Loucy (cell line): ENCODE data around the gene ZBTB24.
"Not testable (repeated sequence)": the region's sequence is repeated elsewhere in the genome, so short reads cannot be mapped to it uniquely, and the experiment has no call there.

ENCODE experiments used
- EZH2phosphoT487 ChIP-seq: fragments of 200-600 bp; IDR thresholded peaks from 2 replicates; pipeline ENCODE4 v1.6.1; 2018; ENCODE audit warnings: antibody characterized with exemption, mild to moderate bottlenecking, moderate library complexity, borderline replicate concordance
- TF ChIP-seq, protein P1 (sequence below): fragments of 200-600 bp; sonication (generic); conservative IDR thresholded peaks from 2 replicates; pipeline ENCODE4 v1.5.1; 2014; ENCODE audit warnings: mild to moderate bottlenecking, antibody characterized with exemption, low read length

DNA sequence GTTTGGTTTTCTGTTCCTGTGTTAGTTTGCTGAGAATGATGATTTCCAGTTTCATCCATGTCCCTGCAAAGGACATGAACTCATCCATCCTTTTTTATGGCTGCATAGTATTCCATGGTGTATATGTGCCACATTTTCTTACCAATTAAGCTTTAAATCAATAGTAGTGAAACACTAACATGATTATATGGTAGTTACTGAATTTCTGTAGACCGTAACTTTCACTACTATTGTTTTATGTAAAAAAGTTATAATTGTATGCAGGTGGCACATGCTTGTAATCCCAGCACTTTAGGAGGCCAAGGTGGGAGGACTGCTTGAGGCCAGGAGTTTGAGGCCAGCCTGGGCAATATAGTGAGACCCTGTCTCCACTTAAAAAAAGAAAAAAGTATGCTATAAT is 21.8 kb downstream of the ZBTB24 start:
- TF ChIP-seq, protein P1, sequence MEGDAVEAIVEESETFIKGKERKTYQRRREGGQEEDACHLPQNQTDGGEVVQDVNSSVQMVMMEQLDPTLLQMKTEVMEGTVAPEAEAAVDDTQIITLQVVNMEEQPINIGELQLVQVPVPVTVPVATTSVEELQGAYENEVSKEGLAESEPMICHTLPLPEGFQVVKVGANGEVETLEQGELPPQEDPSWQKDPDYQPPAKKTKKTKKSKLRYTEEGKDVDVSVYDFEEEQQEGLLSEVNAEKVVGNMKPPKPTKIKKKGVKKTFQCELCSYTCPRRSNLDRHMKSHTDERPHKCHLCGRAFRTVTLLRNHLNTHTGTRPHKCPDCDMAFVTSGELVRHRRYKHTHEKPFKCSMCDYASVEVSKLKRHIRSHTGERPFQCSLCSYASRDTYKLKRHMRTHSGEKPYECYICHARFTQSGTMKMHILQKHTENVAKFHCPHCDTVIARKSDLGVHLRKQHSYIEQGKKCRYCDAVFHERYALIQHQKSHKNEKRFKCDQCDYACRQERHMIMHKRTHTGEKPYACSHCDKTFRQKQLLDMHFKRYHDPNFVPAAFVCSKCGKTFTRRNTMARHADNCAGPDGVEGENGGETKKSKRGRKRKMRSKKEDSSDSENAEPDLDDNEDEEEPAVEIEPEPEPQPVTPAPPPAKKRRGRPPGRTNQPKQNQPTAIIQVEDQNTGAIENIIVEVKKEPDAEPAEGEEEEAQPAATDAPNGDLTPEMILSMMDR = not testable (repeated sequence)
- not testable (repeated sequence) for TF ChIP-seq EZH2phosphoT487
